Suprapubic skin (tissue), 4 donors: ENCODE results near the gene MTSS2. TPM values are rescaled to one million over a fixed set of nuclear protein-coding genes. Genes with fewer than 3 reads are reported as not detected.

Source experiments
- DNase-seq, 2 donors: peaks; one replicate each; pipeline ENCODE4 v3.0.0-alpha.2; 2019; ENCODE audit warnings: low spot score in 2 of 2
- H3K27ac ChIP-seq: fragments of 200-600 bp; sonication (generic); one replicate; pipeline ENCODE4 v1.5.1; 2019
- H3K27me3 ChIP-seq: fragments of 200-600 bp; sonication (generic); one replicate; pipeline ENCODE4 v1.5.1; 2019
- H3K36me3 ChIP-seq: fragments of 200-600 bp; sonication (generic); one replicate; pipeline ENCODE4 v1.5.1; 2019
- H3K4me1 ChIP-seq: fragments of 200-600 bp; sonication (generic); one replicate; pipeline ENCODE4 v1.5.1; 2019
- H3K4me3 ChIP-seq: fragments of 200-600 bp; sonication (generic); one replicate; pipeline ENCODE4 v1.5.1; 2019; ENCODE audit warnings: mild to moderate bottlenecking
- H3K9me3 ChIP-seq: fragments of 200-600 bp; sonication (generic); one replicate; pipeline ENCODE4 v1.5.1; 2019
- EP300 ChIP-seq: sonication (generic); formaldehyde crosslinking; IDR thresholded peaks from one replicate; pipeline ENCODE4 v1.6.1; 2017; ENCODE audit warnings: antibody characterized with exemption
- POLR2A ChIP-seq, 2 donors: fragments of 450-650 bp; IDR thresholded peaks; one replicate each; pipeline ENCODE4 v1.6.1; 2017; ENCODE audit warnings: antibody characterized with exemption in 2 of 2, mild to moderate bottlenecking in 2 of 2, moderate library complexity in 2 of 2
- POLR2AphosphoS5 ChIP-seq, 3 donors: sonication (generic); formaldehyde crosslinking; IDR thresholded peaks; one replicate each; pipeline ENCODE4 v1.6.1; 2017; ENCODE audit warnings: antibody characterized with exemption in 3 of 3
- WGBS: methylation state at CpG from one replicate; pipeline ENCODE4 v1.1.5; 2018; 5-methylcytosine and 5-hydroxymethylcytosine counted together
- total RNA-seq, 4 donors: library from RNA; depleted of rRNA; stranded (reverse); fragments of >200 nt; gene quantifications; one replicate each; pipeline ENCODE4 v1.1.0, GENCODE V29; 2016
- TF ChIP-seq, protein P1 (sequence below), 2 donors: fragments of 200-600 bp in 1 of 2; fragments of 450-650 bp in 1 of 2; sonication (generic) in 1 of 2; IDR thresholded peaks; one replicate each; pipeline ENCODE4 v1.5.1; 2016 to 2019; ENCODE audit warnings: antibody characterized with exemption in 2 of 2, mild to moderate bottlenecking in 1 of 2, moderate library complexity in 1 of 2

The MTSS2 gene
- total RNA-seq, 4 donors from 2014 or later: 30.1 to 58.7 (median 42.6) TPM

DNA sequence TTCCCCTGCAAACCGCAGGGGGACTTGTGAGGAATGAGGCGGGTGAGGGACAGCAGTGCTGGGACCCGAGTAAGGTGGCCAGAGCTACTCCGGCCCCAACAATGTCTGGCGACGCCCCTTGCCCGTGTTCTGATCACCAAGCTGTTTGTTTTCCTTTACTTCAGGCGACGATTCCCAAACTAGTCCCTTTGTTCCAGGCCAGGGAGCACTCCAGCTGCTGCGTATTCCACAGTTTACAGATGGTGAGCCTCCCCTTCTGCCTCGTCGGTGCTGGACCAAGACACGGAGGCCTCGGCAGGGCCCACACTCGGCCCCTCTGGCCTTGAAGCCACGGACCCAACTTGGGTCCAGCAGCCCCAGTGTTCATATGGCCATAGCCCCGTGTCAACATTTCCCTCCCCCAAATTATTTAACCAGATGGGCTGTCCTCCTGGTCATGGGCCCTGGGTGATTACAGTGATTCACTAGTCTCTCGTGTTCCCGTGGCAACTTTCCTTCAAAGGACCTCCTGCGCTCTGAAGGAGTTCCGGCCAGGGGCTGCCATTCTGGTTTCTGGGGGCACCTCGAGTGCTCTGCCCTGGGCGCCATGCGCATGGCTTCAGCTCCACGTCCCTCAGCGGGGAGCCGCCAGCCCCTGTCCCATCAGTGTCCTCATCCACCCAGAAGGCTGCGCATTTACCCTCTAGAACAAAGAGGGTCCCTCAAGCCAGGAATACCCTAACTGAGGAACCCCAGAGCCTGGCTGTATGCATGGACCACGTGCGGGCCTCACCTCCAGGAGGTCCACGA, 24.8 kb upstream of the MTSS2 start:
- H3K9me3 ChIP-seq: no peaks in the 10 kb centered on the region
- no peaks in the 10 kb centered on the region for H3K36me3 ChIP-seq
- TF ChIP-seq POLR2A (IDR thresholded peaks at IDR 0.05): no peak
- no peak for TF ChIP-seq POLR2AphosphoS5 (IDR thresholded peaks at IDR 0.05)
- no peak for TF ChIP-seq EP300
- TF ChIP-seq, protein P1, sequence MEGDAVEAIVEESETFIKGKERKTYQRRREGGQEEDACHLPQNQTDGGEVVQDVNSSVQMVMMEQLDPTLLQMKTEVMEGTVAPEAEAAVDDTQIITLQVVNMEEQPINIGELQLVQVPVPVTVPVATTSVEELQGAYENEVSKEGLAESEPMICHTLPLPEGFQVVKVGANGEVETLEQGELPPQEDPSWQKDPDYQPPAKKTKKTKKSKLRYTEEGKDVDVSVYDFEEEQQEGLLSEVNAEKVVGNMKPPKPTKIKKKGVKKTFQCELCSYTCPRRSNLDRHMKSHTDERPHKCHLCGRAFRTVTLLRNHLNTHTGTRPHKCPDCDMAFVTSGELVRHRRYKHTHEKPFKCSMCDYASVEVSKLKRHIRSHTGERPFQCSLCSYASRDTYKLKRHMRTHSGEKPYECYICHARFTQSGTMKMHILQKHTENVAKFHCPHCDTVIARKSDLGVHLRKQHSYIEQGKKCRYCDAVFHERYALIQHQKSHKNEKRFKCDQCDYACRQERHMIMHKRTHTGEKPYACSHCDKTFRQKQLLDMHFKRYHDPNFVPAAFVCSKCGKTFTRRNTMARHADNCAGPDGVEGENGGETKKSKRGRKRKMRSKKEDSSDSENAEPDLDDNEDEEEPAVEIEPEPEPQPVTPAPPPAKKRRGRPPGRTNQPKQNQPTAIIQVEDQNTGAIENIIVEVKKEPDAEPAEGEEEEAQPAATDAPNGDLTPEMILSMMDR (IDR thresholded peaks at IDR 0.05): no peak
- no peak overlapping the region for H3K4me3 ChIP-seq
- 94% methylated on average over 28 of the region's 31 CpGs for WGBS
- H3K27ac ChIP-seq: no peak overlapping the region
- peaks cover 55% of the 10 kb centered on the region for H3K4me1 ChIP-seq
- H3K27me3 ChIP-seq: no peaks in the 10 kb centered on the region
- DNase-seq: no peak

DNA sequence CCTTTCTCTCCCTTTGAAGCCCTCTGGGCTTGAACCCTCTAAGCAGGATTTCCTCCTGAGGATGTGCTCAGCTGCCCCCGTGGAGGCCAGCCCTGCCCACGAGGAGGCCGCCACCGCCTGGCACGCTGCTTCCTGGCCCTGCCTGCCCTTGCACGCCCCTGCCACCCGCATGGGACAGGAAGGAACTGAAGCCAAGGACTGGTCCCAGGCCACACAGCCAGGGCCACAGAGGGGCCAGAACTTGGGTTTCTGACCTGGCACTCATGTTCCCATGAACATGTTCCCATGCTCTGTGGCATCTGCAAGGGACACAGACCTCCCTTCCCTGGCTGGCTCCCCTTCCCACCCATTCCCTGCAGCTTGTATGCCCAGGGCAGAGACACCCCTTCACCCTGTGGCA, 24.1 kb upstream of the MTSS2 start:
- Histone ChIP-seq H3K9me3 (no peaks in the 10 kb centered on the region), H3K4me3 (no peak overlapping the region), H3K4me1 (peaks cover 53% of the 10 kb centered on the region), H3K36me3 (no peaks in the 10 kb centered on the region), H3K27ac (peak overlapping the region; percentile 41), H3K27me3 (no peaks in the 10 kb centered on the region)
- 25% methylated on average over 7 of the region's 7 CpGs for WGBS
- no peak for TF ChIP-seq EP300
- TF ChIP-seq, protein P1 (IDR thresholded peaks at IDR 0.05): no peak
- no peak for TF ChIP-seq POLR2AphosphoS5 (IDR thresholded peaks at IDR 0.05)
- no peak for TF ChIP-seq POLR2A (IDR thresholded peaks at IDR 0.05)
- no peak for DNase-seq

DNA sequence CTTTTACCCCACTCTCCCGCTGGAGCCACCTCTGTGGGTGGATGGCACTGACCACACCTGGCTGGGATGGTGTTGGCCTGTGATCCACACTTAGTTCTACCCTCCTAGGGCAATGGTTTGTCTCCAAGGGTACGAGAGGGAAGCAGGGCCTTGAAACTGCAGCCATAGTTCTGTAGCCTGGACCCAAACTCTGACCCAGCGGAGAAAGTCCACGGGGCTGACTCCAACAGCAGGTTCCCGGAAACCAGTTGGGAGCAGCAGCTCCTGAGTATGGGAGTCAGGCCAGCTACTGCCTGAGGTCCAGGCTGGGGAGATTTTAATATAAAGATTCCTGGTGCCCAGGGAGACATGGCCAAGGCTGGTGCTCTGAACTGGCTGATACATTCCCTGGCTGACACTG, 23.6 kb upstream of the MTSS2 start:
- no peak overlapping the region for H3K4me3 ChIP-seq
- H3K9me3 ChIP-seq: no peaks in the 10 kb centered on the region
- H3K36me3 ChIP-seq: no peaks in the 10 kb centered on the region
- TF ChIP-seq, protein P1 (IDR thresholded peaks at IDR 0.05): no peak
- TF ChIP-seq POLR2AphosphoS5 (IDR thresholded peaks at IDR 0.05) (no peak), EP300 (no peak)
- peak overlapping the region; percentile 41 for H3K27ac ChIP-seq
- no peak for DNase-seq
- H3K27me3 ChIP-seq: no peaks in the 10 kb centered on the region
- H3K4me1 ChIP-seq: peaks cover 53% of the 10 kb centered on the region
- WGBS: 76% methylated on average over 5 of the region's 5 CpGs

DNA sequence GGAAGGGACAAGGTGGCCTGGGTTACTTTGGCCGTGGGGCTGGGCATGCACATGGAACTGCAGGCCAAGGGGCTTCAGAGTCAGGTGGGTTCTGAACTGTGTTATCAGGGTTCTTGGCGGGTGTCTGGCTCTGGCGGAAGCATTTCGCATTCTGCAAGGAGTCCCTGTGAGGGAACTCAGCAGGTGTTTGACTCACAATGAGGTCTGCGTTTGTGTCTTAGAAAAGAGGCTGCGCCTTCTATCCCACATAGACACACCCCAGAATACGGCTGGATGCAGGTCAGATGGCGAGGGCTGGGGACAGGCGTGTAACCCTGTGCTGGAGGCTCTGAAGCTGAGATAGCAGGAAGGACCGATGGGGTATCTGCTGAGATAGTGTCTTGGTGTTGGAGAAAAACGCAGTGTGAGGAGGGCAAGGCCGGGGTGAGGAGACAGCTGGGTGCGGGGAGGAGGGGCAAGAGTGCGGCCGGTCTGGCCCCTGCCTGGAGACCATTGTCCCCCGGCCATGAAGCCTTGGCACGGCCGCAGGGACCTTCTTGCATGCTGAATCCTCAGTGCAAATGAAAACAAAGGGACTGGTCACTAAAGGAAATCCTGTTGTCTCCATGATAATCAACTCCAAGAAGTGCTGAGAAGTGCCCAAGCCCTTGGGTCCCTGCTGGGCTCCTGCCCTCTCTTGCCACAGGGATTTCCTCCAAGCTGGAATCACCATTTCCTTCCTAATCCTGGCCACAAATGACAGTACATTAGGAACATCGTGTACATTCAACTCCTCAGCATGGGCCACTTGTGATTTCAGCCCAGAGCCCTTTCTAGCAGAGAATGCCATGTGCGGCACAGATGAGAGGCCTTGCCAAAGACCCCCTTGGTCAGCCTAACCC, 22.8 kb upstream of the MTSS2 start:
- H3K36me3 ChIP-seq: no peaks in the 10 kb centered on the region
- no peaks in the 10 kb centered on the region for H3K9me3 ChIP-seq
- 76% methylated on average over 18 of the region's 20 CpGs for WGBS
- no peak overlapping the region for H3K4me3 ChIP-seq
- peaks cover 58% of the 10 kb centered on the region for H3K4me1 ChIP-seq
- DNase-seq: no peak
- no peak overlapping the region for H3K27ac ChIP-seq
- TF ChIP-seq, protein P1 (IDR thresholded peaks at IDR 0.05): no peak
- TF ChIP-seq POLR2AphosphoS5 (IDR thresholded peaks at IDR 0.05) (no peak), POLR2A (IDR thresholded peaks at IDR 0.05) (no peak), EP300 (no peak)
- H3K27me3 ChIP-seq: no peaks in the 10 kb centered on the region

DNA sequence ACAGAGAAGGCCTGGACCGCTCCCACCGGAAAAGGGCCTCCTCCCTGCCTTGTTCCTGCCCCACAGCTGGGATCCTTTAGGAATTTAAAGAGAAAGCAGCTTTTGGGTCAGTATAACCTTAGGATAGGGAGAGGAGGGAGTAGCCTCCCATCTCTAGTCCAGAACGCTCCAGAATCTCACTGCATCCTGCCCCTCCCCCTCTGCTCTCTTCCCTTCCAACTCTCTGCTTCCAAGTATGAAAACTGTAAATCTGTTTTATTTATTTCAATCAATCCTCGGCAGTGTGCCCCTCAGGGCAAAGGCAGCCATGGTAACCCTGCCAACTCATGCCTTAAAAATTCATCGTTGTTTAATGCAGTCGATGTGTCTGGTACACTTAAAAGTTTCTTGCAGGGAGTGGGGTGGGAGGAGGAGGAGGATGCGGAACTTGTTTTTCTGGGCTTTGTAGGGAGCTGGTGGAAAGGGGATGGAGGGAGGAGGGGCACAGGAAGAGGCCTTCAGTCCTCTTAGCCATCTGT, 21.2 kb upstream of the MTSS2 start:
- 23% methylated on average over 7 of the region's 7 CpGs for WGBS
- peak overlapping the region; percentile 36 for H3K27ac ChIP-seq
- no peaks in the 10 kb centered on the region for H3K27me3 ChIP-seq
- H3K4me3 ChIP-seq: no peak overlapping the region
- no peak for TF ChIP-seq POLR2A (IDR thresholded peaks at IDR 0.05)
- TF ChIP-seq POLR2AphosphoS5 (IDR thresholded peaks at IDR 0.05): no peak
- TF ChIP-seq, protein P1 (IDR thresholded peaks at IDR 0.05): no peak
- TF ChIP-seq EP300: no peak
- H3K36me3 ChIP-seq: no peaks in the 10 kb centered on the region
- no peaks in the 10 kb centered on the region for H3K9me3 ChIP-seq
- peaks cover 72% of the 10 kb centered on the region for H3K4me1 ChIP-seq
- no peak for DNase-seq
